Loucy (cell line): ENCODE measurements around the gene CHST1.

Source experiments
- H2AFZ ChIP-seq: fragments of 200-600 bp; sonication (generic); 2 replicates; pipeline ENCODE4 v1.6.0; 2016; ENCODE audit warnings: antibody characterized with exemption, mild to moderate bottlenecking, low read length, moderate library complexity
- H3F3A ChIP-seq: fragments of 200-600 bp; 2 replicates; pipeline ENCODE4 v1.6.0; 2016; ENCODE audit warnings: antibody characterized with exemption, low read depth, mild to moderate bottlenecking
- H3K27me3 ChIP-seq: fragments of 200-600 bp; sonication (generic); 2 replicates; pipeline ENCODE4 v1.6.1; 2014; ENCODE audit warnings: low read length, mild to moderate bottlenecking; ENCODE audit not compliant: insufficient read depth, poor library complexity, severe bottlenecking
- H3K36me3 ChIP-seq: fragments of 200-600 bp; sonication (generic); 2 replicates; pipeline ENCODE4 v1.6.1; 2016; ENCODE audit warnings: low read length; ENCODE audit not compliant: insufficient read depth
- H3K4me1 ChIP-seq: fragments of 200-600 bp; sonication (generic); 2 replicates; pipeline ENCODE4 v1.5.1; 2014; ENCODE audit warnings: low read length, mild to moderate bottlenecking; ENCODE audit not compliant: insufficient read depth, poor library complexity, severe bottlenecking
- H3K4me2 ChIP-seq: fragments of 200-600 bp; sonication (generic); 2 replicates; pipeline ENCODE4 v1.6.0; 2014; ENCODE audit warnings: antibody characterized with exemption, low read length, low read depth, mild to moderate bottlenecking; ENCODE audit not compliant: poor library complexity, severe bottlenecking
- H3K4me3 ChIP-seq: fragments of 200-600 bp; sonication (generic); 2 replicates; pipeline ENCODE4 v1.5.1; 2014; ENCODE audit warnings: low read length, mild to moderate bottlenecking, mixed read lengths; ENCODE audit not compliant: poor library complexity, severe bottlenecking
- H3K79me2 ChIP-seq: fragments of 200-600 bp; sonication (generic); 2 replicates; pipeline ENCODE4 v1.6.1; 2014; ENCODE audit warnings: low read length; ENCODE audit not compliant: insufficient read depth
- H3K9ac ChIP-seq: fragments of 200-600 bp; sonication (generic); 2 replicates; pipeline ENCODE4 v1.6.0; 2014; ENCODE audit warnings: mild to moderate bottlenecking, low read depth, low read length, moderate library complexity; ENCODE audit not compliant: poor library complexity, severe bottlenecking
- H3K9me2 ChIP-seq: fragments of 200-600 bp; sonication (generic); replicated peaks from 2 replicates; pipeline ENCODE4 v1.6.1; 2016; ENCODE audit warnings: low read depth, low read length, mixed read lengths
- H3K9me3 ChIP-seq: fragments of 200-600 bp; sonication (generic); 2 replicates; pipeline ENCODE4 v1.6.1; 2014; ENCODE audit warnings: mild to moderate bottlenecking, antibody characterized with exemption, low read length, low read depth; ENCODE audit not compliant: insufficient read depth
- H4K20me1 ChIP-seq: fragments of 200-600 bp; sonication (generic); 2 replicates; pipeline ENCODE4 v1.6.0; 2014; ENCODE audit warnings: antibody characterized with exemption, low read length, mild to moderate bottlenecking; ENCODE audit not compliant: insufficient read depth, poor library complexity, severe bottlenecking
- CTCF ChIP-seq: fragments of 200-600 bp; sonication (generic); conservative IDR thresholded peaks from 2 replicates; pipeline ENCODE4 v1.5.1; 2014; ENCODE audit warnings: mild to moderate bottlenecking, antibody characterized with exemption, low read length
- EZH2phosphoT487 ChIP-seq: fragments of 200-600 bp; IDR thresholded peaks from 2 replicates; pipeline ENCODE4 v1.6.1; 2018; ENCODE audit warnings: antibody characterized with exemption, mild to moderate bottlenecking, moderate library complexity, borderline replicate concordance

CHST1 gene

GRCh38 chr11:45702511-45702910 lies 37.1 kb upstream of the CHST1 start:
- Histone ChIP-seq H3K27me3 (no peaks in the 10 kb centered on the region), H3K79me2 (no peaks in the 10 kb centered on the region), H3K4me3 (no peak overlapping the region), H3K9me2 (no peaks in the 10 kb centered on the region), H3K9ac (no peak overlapping the region), H3F3A (no peaks in the 10 kb centered on the region), H3K4me2 (no peak overlapping the region), H4K20me1 (no peaks in the 10 kb centered on the region), H3K4me1 (no peaks in the 10 kb centered on the region), H3K9me3 (no peaks in the 10 kb centered on the region), H2AFZ (no peak overlapping the region), H3K36me3 (no peaks in the 10 kb centered on the region)
- TF ChIP-seq EZH2phosphoT487 = no peak
- no peak for TF ChIP-seq CTCF

- H3K9me2 ChIP-seq = no peaks in the 10 kb centered on the region
- H3K9ac ChIP-seq = no peak overlapping the region
- no peaks in the 10 kb centered on the region for H3F3A ChIP-seq
- TF ChIP-seq CTCF (no peak), EZH2phosphoT487 (no peak)
- no peak overlapping the region for H3K4me2 ChIP-seq
- no peak overlapping the region for H3K4me3 ChIP-seq
- H2AFZ ChIP-seq = no peak overlapping the region
- H3K36me3 ChIP-seq = no peaks in the 10 kb centered on the region
- no peaks in the 10 kb centered on the region for H3K27me3 ChIP-seq
- no peaks in the 10 kb centered on the region for H3K79me2 ChIP-seq
- H3K9me3 ChIP-seq = no peaks in the 10 kb centered on the region
- no peaks in the 10 kb centered on the region for H3K4me1 ChIP-seq
- H4K20me1 ChIP-seq = no peaks in the 10 kb centered on the region
Measured at GRCh38 chr11:45698777-45699497, 33.5 kb upstream of the CHST1 start.

- Histone ChIP-seq H3K36me3 (no peaks in the 10 kb centered on the region), H3K27me3 (no peaks in the 10 kb centered on the region), H3K4me2 (no peak overlapping the region), H3K79me2 (no peaks in the 10 kb centered on the region), H2AFZ (0 out of 2 replicates have a peak overlapping the region, but pooled peaks have one; percentile 31), H4K20me1 (no peaks in the 10 kb centered on the region), H3K9me3 (no peaks in the 10 kb centered on the region), H3F3A (no peaks in the 10 kb centered on the region), H3K4me1 (peaks cover 7% of the 10 kb centered on the region), H3K9me2 (no peaks in the 10 kb centered on the region), H3K4me3 (no peak overlapping the region), H3K9ac (no peak overlapping the region)
- TF ChIP-seq EZH2phosphoT487 (no peak), CTCF (peak; percentile 53)
Measured at GRCh38 chr11:45692808-45693453, 27.5 kb upstream of the CHST1 start.
